ENCODE data around the gene CELA1.

- TF ChIP-seq POLR2A (IDR thresholded peaks at IDR 0.05) (no peak), CTCF (IDR thresholded peaks at IDR 0.05) (no peak)
These were observed at the start of gene CELA1 for GRCh38 chr12:51346581-51346980.
